Measurements from ENCODE around the gene LHFPL5.

LHFPL5 gene

GRCh38 chr6:35794536-35795452, 10.4 kb upstream of the LHFPL5 start:
- no peak for DNase-seq

- no peak for DNase-seq
Measured at GRCh38 chr6:35795453-35796071, 9.6 kb upstream of the LHFPL5 start.

GRCh38 chr6:35796236-35796635, 8.9 kb upstream of the LHFPL5 start:
- no peak for DNase-seq

GRCh38 chr6:35797837-35798526, 7.2 kb upstream of the LHFPL5 start:
- no peak for DNase-seq

GRCh38 chr6:35798706-35799105, 6.4 kb upstream of the LHFPL5 start:
- no peak for DNase-seq

- DNase-seq: no peak
Measured at GRCh38 chr6:35801148-35801547, 4.0 kb upstream of the LHFPL5 start.

GRCh38 chr6:35808688-35809087, 3.5 kb downstream of the LHFPL5 start:
- peak; percentile 83 for DNase-seq

GRCh38 chr6:35809809-35810208, 4.7 kb downstream of the LHFPL5 start:
- DNase-seq: no peak

- DNase-seq: peak; percentile 50
Measured at GRCh38 chr6:35810971-35811698, 6.0 kb downstream of the LHFPL5 start.

GRCh38 chr6:35811699-35811995, 6.5 kb downstream of the LHFPL5 start:
- DNase-seq: no peak

GRCh38 chr6:35817515-35817914, 12.4 kb downstream of the LHFPL5 start:
- no peak for DNase-seq

GRCh38 chr6:35823601-35824000, 18.4 kb downstream of the LHFPL5 start:
- DNase-seq: no peak

- DNase-seq: no peak
Measured at GRCh38 chr6:35824552-35825192, 19.5 kb downstream of the LHFPL5 start.

- DNase-seq: no peak
Measured at GRCh38 chr6:35829306-35829705, 24.2 kb downstream of the LHFPL5 start.

GRCh38 chr6:35831257-35832007, 26.3 kb downstream of the LHFPL5 start:
- no peak for DNase-seq

GRCh38 chr6:35833536-35833935, 28.4 kb downstream of the LHFPL5 start:
- no peak for DNase-seq

GRCh38 chr6:35839019-35839418, 33.9 kb downstream of the LHFPL5 start:
- no peak for DNase-seq

- DNase-seq: no peak
Measured at GRCh38 chr6:35842381-35842780, 37.2 kb downstream of the LHFPL5 start.

- DNase-seq: no peak
Measured at GRCh38 chr6:35844290-35844689, 39.1 kb downstream of the LHFPL5 start.

- no peak for DNase-seq
Measured at GRCh38 chr6:35850208-35850607, 45.1 kb downstream of the LHFPL5 start.

- no peak for DNase-seq
Measured at GRCh38 chr6:35852994-35853393, 47.8 kb downstream of the LHFPL5 start.

GRCh38 chr6:35856250-35856649, 51.1 kb downstream of the LHFPL5 start:
- no peak for DNase-seq
